ENCODE results near the gene FAM83E. TPM values are rescaled to one million over a fixed set of nuclear protein-coding genes. Genes with fewer than 3 reads are reported as not detected.

FAM83E gene
- total RNA-seq, 4 donors from 2014 or later = 1.8 TPM; not detected in 2

GRCh38 chr19:48627865-48628314 lies 13.0 kb upstream of the FAM83E start:
- DNase-seq = no peak
- no peak for TF ChIP-seq POLR2A (IDR thresholded peaks at IDR 0.05)
- TF ChIP-seq, protein P1, sequence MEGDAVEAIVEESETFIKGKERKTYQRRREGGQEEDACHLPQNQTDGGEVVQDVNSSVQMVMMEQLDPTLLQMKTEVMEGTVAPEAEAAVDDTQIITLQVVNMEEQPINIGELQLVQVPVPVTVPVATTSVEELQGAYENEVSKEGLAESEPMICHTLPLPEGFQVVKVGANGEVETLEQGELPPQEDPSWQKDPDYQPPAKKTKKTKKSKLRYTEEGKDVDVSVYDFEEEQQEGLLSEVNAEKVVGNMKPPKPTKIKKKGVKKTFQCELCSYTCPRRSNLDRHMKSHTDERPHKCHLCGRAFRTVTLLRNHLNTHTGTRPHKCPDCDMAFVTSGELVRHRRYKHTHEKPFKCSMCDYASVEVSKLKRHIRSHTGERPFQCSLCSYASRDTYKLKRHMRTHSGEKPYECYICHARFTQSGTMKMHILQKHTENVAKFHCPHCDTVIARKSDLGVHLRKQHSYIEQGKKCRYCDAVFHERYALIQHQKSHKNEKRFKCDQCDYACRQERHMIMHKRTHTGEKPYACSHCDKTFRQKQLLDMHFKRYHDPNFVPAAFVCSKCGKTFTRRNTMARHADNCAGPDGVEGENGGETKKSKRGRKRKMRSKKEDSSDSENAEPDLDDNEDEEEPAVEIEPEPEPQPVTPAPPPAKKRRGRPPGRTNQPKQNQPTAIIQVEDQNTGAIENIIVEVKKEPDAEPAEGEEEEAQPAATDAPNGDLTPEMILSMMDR (IDR thresholded peaks at IDR 0.05) = no peak

GRCh38 chr19:48627201-48627864 lies 12.5 kb upstream of the FAM83E start:
- no peak for DNase-seq
- H3K9me3 ChIP-seq = no peaks in the 10 kb centered on the region

More at GRCh38 chr19:48627865-48628314, 13.0 kb upstream of the FAM83E start:
- Histone ChIP-seq H3K4me1 (peaks cover 0 to 28% of the 10 kb centered on the region in 2 donors), H3K4me3 (no peak overlapping the region), H3K9me3 (no peaks in the 10 kb centered on the region), H3K36me3 (no peaks in the 10 kb centered on the region), H3K27me3 (no peaks in the 10 kb centered on the region), H3K27ac (no peak overlapping the region)
- intact Hi-C loops (cut with DNase I; ENCODE audit: low total_unique reads) = no loop called here

GRCh38 chr19:48625891-48626327 lies 11.0 kb upstream of the FAM83E start:
- H3K9me3 ChIP-seq = no peaks in the 10 kb centered on the region
- H3K36me3 ChIP-seq = no peaks in the 10 kb centered on the region
- no peak overlapping the region for H3K27ac ChIP-seq
- H3K27me3 ChIP-seq = no peaks in the 10 kb centered on the region
- DNase-seq = no peak
- no peak overlapping the region for H3K4me3 ChIP-seq
- TF ChIP-seq, protein P1 (IDR thresholded peaks at IDR 0.05) = no peak
- TF ChIP-seq POLR2A (IDR thresholded peaks at IDR 0.05) = no peak
- intact Hi-C loops (cut with DNase I; ENCODE audit: low total_unique reads) = no loop called here
- peaks cover 0 to 28% of the 10 kb centered on the region in 2 donors for H3K4me1 ChIP-seq

More at GRCh38 chr19:48627201-48627864, 12.5 kb upstream of the FAM83E start:
- no peak overlapping the region for H3K4me3 ChIP-seq
- no peaks in the 10 kb centered on the region for H3K36me3 ChIP-seq
- TF ChIP-seq, protein P1 (IDR thresholded peaks at IDR 0.05) = no peak
- no peak for TF ChIP-seq POLR2A (IDR thresholded peaks at IDR 0.05)
- no peaks in the 10 kb centered on the region for H3K27me3 ChIP-seq
- H3K4me1 ChIP-seq = peaks cover 0 to 28% of the 10 kb centered on the region in 2 donors
- intact Hi-C loops (cut with DNase I; ENCODE audit: low total_unique reads) = no loop called here
- no peak overlapping the region for H3K27ac ChIP-seq

GRCh38 chr19:48624791-48625723 lies 10.2 kb upstream of the FAM83E start:
- intact Hi-C loops (cut with DNase I; ENCODE audit: low total_unique reads) = no loop called here
- peak overlapping the region; percentile 82 to 87 for H3K27ac ChIP-seq
- H3K36me3 ChIP-seq = no peaks in the 10 kb centered on the region
- H3K27me3 ChIP-seq = no peaks in the 10 kb centered on the region
- no peaks in the 10 kb centered on the region for H3K9me3 ChIP-seq
- no peak for TF ChIP-seq POLR2A (IDR thresholded peaks at IDR 0.05)
- TF ChIP-seq, protein P1 (IDR thresholded peaks at IDR 0.05) = no peak
- DNase-seq = no peak
- H3K4me1 ChIP-seq = peaks cover 0 to 19% of the 10 kb centered on the region in 2 donors
- H3K4me3 ChIP-seq = peak overlapping the region; percentile 38 to 48
